ENCODE measurements around the gene TPD52L3.

The TPD52L3 gene

GRCh38 chr9:6328103-6328502 lies at the start of gene TPD52L3:
Gene TPD52L3 (plus strand): TSS chr9:6328375. CDS start chr9:6328596, 221 bp downstream.
- no peak for DNase-seq

- no peak for DNase-seq
Measured at GRCh38 chr9:6301858-6302257, 26.3 kb upstream of the TPD52L3 start.

DNA sequence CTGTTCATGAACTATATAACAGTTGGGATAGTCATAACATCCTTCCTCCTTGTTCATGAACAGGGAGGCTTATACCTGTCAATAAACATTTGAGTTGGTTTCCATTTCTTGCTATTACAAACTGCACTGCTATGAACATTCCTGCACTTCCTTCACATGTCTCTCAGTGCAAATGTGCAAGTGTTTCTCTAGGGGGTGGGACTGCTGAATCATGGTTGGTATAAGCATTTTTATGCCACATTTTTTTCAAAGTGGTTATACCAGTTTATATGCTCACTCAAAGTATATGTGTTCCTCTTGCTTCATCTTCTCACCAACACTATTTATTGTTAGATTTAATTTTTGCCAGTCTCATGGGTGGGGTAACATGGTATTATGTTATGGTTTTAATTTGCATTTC lies 25.8 kb upstream of the TPD52L3 start:
- DNase-seq: no peak

DNA sequence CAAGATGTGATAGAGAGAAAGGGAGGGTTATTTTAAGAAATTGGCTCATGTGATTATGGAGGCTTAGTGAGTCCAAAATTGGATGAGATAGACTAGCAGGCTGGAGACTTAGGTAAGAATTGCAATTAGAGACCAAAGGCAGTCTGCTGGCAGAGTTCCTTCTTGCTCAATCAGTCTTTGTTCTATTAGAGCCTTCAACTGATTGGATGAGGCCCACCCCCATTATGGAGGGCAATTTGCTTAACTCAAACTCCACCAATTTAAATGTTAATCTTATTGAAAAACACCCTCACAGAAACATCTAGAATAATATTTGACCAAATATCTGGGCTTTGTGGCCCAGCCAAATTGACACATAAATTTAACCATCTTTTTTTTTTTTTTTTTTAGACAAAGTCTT lies 23.9 kb upstream of the TPD52L3 start:
- DNase-seq: no peak

DNA sequence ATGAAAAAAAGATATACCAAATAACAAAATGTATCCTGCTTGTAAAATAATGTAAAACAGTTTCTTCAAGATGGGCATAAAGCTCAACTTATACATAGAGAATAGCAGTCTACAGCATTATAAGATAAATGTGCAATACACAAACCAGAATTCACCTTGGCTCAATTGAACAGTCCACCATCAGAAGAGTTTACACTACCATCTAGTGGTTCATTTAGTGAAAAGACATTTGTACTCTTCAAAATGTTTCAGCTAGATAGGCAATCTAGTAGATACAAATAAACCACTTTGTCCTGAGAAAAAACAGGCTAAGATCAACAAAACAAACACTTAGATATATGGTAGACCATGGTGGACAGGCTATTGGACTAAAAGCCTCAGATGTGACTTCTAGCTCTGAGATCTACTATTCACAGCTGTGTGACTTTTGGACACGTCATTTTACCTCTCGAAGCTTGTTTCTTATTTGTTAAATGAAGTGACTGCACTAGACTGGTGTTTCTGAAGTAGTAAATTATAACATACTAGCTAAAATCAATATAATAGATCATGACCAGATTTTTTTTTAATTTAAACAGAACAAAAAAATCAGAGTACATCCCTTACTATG lies 22.1 kb upstream of the TPD52L3 start:
- DNase-seq: no peak

GRCh38 chr9:6307551-6308096 lies 20.6 kb upstream of the TPD52L3 start:
- DNase-seq: no peak

- DNase-seq: no peak
Measured at GRCh38 chr9:6330958-6331634, 2.9 kb downstream of the TPD52L3 start.

- no peak for DNase-seq
Measured at GRCh38 chr9:6334305-6334704, 6.1 kb downstream of the TPD52L3 start.

DNA sequence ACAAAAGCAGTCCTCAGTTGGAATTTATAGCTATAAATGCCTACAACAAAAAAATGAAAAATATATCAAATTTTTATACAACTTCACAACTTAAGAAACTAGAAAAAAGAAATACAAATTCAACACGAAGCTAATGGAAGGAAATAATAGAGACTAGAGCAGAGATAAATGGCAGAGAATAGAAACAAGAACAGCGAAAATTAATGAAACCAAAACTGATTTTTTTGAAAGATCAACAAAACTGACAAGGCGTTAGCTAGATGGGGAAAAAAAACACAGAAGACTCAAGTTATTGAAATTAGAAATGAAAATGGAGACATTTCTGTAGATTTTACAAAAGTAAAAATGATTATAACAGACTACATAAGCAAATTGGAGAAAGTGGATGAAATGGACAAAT lies 20.6 kb downstream of the TPD52L3 start:
- DNase-seq: no peak

GRCh38 chr9:6351737-6352136 lies 23.6 kb downstream of the TPD52L3 start:
- DNase-seq: no peak

DNA sequence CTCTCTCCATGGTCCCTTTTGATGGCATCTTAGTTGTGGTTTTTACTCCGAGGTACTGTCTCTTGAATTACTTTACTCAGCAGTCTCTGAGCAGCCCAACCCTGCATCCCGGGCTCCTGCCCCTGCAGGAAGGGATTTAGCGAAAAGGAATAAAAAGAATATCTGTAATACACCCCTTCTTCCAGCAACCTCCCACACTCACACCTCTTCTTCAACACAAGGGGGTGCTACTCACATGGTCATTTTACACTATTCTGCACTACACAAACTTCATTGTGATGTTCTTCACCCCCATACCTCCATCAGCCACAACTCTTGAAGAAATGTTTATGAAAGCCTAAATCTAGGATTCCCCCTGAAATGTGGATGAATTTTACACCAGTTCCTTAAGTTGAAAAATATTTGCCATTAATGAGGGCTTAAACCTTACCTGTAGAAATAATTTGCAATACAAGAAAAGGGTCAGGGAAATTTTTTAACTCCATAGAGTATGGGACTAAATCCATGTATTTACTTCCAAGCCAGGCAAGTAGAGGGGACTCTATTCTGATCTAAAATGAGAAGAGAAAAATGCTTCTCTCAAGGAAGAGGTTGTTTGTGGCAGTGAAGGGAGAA lies 26.0 kb downstream of the TPD52L3 start:
- peak; percentile 44 for DNase-seq

DNA sequence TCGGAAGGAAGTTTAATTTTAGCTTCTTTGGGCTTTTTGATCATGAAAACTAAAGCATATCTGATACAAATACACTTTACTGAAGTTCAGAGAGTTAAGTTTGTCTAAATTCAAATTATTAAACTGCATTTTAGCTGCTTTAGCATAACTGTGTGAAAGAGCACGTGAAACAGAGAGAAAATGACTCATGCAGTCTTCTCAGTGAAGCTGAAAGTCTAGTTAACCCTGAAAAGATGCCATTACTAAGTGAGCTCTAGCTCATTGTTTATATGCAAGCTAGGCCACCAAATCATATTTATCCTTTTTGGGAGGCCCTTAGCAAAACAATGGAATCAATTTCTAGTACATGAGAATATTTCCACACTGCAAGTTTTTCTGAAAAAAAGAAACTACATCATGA lies 27.6 kb downstream of the TPD52L3 start:
- DNase-seq: no peak

GRCh38 chr9:6356441-6356840 lies 28.3 kb downstream of the TPD52L3 start:
- DNase-seq: no peak

GRCh38 chr9:6356904-6357303 lies 28.7 kb downstream of the TPD52L3 start:
- no peak for DNase-seq

DNA sequence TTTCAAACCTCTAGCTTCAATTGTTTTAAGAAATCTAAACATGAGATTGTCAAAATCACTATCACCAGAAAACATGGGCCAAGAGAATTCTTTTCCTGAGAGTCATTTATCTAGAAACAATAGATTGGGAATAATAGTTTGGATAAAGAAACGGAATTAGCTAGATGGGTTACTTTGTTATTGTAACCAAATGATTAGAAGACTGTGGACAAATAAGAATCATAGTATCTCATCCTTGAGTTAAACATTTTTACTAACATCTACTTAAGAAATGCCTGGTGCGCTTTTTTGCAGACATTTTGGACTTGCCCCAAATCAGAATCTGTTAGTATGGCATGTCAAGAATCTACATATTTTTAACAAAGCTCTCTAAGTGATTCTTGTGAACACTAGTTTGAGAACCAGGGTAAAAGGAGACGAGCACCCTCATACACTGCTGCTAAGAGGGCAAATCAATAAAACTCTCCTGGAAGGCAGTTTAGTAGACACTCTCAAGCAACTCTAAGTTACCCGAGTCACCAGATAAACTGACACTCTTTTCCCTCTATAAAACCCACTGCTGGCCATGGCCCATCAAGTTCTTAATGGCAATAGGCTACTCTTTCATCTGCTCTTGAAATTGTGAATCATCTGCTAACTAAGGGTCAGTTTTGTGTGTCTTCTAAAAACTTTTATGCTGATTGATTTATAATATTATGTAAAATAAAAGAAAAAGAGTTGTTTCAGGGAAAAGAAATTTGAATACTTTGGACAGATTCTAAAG lies 39.1 kb downstream of the TPD52L3 start:
- DNase-seq: no peak

DNA sequence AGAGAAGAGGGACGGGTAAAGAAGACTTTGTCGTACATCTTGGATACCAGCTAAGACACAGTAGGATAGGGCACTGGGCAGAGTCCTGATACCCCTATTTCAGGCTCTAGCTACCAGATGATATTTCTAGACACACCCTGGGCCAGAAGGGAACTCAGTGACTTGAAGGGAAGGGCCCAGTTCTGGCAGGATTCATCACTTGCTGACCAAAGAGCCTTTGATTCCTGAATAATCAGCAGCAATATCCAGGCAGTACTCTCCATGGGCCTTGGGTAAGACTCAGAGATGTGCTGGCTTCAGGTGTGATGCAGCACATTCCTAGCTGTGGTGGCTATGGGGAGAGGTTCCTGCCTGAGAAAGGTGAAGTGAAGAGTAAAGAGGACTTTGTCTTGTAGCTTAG lies 40.7 kb downstream of the TPD52L3 start:
- DNase-seq: no peak

Data from GDM1 (cell line).